GM23338 (cell line): ENCODE measurements around the gene PRKAR1B. TPM values are rescaled to one million over a fixed set of nuclear protein-coding genes. Genes with fewer than 3 reads are reported as not detected.

Experiments
- ATAC-seq: fragments of 200-7000 bp; cut with Tn5 transposase; 3 replicates; pipeline ENCODE4 v1.9.1; 2020
- DNase-seq: peaks from one replicate; pipeline ENCODE4 v3.0.0-alpha.2; 2015; ENCODE audit warnings: low spot score
- H2AFZ ChIP-seq: fragments of 200-600 bp; sonication (generic); 2 replicates; pipeline ENCODE4 v1.8.0; 2016; ENCODE audit warnings: antibody characterized with exemption, mild to moderate bottlenecking, moderate library complexity
- H3F3A ChIP-seq: fragments of 200-600 bp; sonication (generic); replicated peaks from 2 replicates; pipeline ENCODE4 v1.8.0; 2017; ENCODE audit warnings: antibody characterized with exemption, mixed run types, low read depth
- H3K27ac ChIP-seq: fragments of 200-600 bp; sonication (generic); 2 replicates; pipeline ENCODE4 v1.6.1; 2016; ENCODE audit warnings: low read depth
- H3K27me3 ChIP-seq: fragments of 200-600 bp; sonication (generic); 2 replicates; pipeline ENCODE4 v1.8.0; 2016; ENCODE audit warnings: mild to moderate bottlenecking, mixed run types, moderate library complexity; ENCODE audit not compliant: insufficient read depth
- H3K36me3 ChIP-seq: fragments of 200-600 bp; sonication (generic); 2 replicates; pipeline ENCODE4 v1.8.0; 2016; ENCODE audit warnings: mild to moderate bottlenecking; ENCODE audit not compliant: insufficient read depth
- H3K4me1 ChIP-seq: fragments of 200-600 bp; sonication (generic); 2 replicates; pipeline ENCODE4 v1.8.0; 2016; ENCODE audit warnings: mild to moderate bottlenecking, moderate library complexity; ENCODE audit not compliant: insufficient read depth
- H3K4me2 ChIP-seq: fragments of 200-600 bp; sonication (generic); 2 replicates; pipeline ENCODE4 v1.7.1; 2017; ENCODE audit warnings: mixed run types
- H3K4me3 ChIP-seq: fragments of 200-600 bp; sonication (generic); 2 replicates; pipeline ENCODE4 v1.6.1; 2016; ENCODE audit warnings: mixed run types
- H3K79me2 ChIP-seq: fragments of 200-600 bp; sonication (generic); replicated peaks from 2 replicates; pipeline ENCODE4 v1.8.0; 2017; ENCODE audit warnings: mild to moderate bottlenecking; ENCODE audit not compliant: insufficient read depth
- H3K9me2 ChIP-seq: fragments of 200-600 bp; sonication (generic); 2 replicates; pipeline ENCODE4 v1.8.0; 2017; ENCODE audit not compliant: insufficient read depth
- H4K20me1 ChIP-seq: fragments of 200-600 bp; sonication (generic); replicated peaks from 2 replicates; pipeline ENCODE4 v1.8.0; 2017; ENCODE audit warnings: mild to moderate bottlenecking; ENCODE audit not compliant: insufficient read depth
- H3K27ac Mint-ChIP-seq: 2 replicates; pipeline ENCODE4 v1.8.0; 2020; ENCODE audit warnings: inconsistent platforms, mild to moderate bottlenecking, moderate library complexity, mixed read lengths
- H3K27me3 Mint-ChIP-seq: 3 replicates; pipeline ENCODE4 v1.8.0; 2022; ENCODE audit warnings: low read depth, mild to moderate bottlenecking, moderate library complexity, mixed read lengths, inconsistent platforms; ENCODE audit not compliant: insufficient read depth, poor library complexity
- H3K36me3 Mint-ChIP-seq: 3 replicates; pipeline ENCODE4 v1.8.0; 2021; ENCODE audit warnings: low read depth, mild to moderate bottlenecking, inconsistent platforms, moderate library complexity, mixed read lengths
- H3K4me1 Mint-ChIP-seq: 3 replicates; pipeline ENCODE4 v1.8.0; 2020; ENCODE audit warnings: mild to moderate bottlenecking, inconsistent platforms, mixed read lengths
- H3K4me3 Mint-ChIP-seq: 3 replicates; pipeline ENCODE4 v1.8.0; 2021; ENCODE audit warnings: moderate library complexity, mild to moderate bottlenecking, inconsistent platforms, mixed read lengths
- H3K9me3 Mint-ChIP-seq: 3 replicates; pipeline ENCODE4 v1.8.0; 2020; ENCODE audit warnings: moderate library complexity, mild to moderate bottlenecking, inconsistent platforms, mixed read lengths
- CREB1 ChIP-seq: fragments of 250-450 bp; sonication (Bioruptor Pico); IDR thresholded peaks from 2 replicates; pipeline ENCODE4 v1.5.0; 2020; ENCODE audit warnings: low read depth, mild to moderate bottlenecking, moderate library complexity
- ETS1 ChIP-seq: IDR thresholded peaks from 2 replicates; pipeline ENCODE4 v1.6.1; 2016; ENCODE audit warnings: antibody characterized with exemption
- EZH2 ChIP-seq: fragments of 200-600 bp; sonication (generic); IDR thresholded peaks from one replicate; pipeline ENCODE4 v1.8.0; 2017; ENCODE audit warnings: antibody characterized with exemption, mild to moderate bottlenecking, low read depth; ENCODE audit not compliant: unreplicated experiment
- EZH2phosphoT487 ChIP-seq: fragments of 200-600 bp; sonication (generic); IDR thresholded peaks from one replicate; pipeline ENCODE4 v1.8.1; 2018; ENCODE audit warnings: antibody characterized with exemption; ENCODE audit not compliant: unreplicated experiment
- JUNB ChIP-seq: IDR thresholded peaks from one replicate; pipeline ENCODE4 v1.6.1; 2016; ENCODE audit warnings: antibody characterized with exemption; ENCODE audit not compliant: unreplicated experiment
- NANOG ChIP-seq: IDR thresholded peaks from 2 replicates; pipeline ENCODE4 v1.6.1; 2016; ENCODE audit warnings: antibody characterized with exemption, borderline replicate concordance
- POLR2AphosphoS5 ChIP-seq: IDR thresholded peaks from 2 replicates; pipeline ENCODE4 v1.6.1; 2016; ENCODE audit warnings: antibody characterized with exemption, low read depth
- STAT1 ChIP-seq: IDR thresholded peaks from one replicate; pipeline ENCODE4 v1.6.1; 2016; ENCODE audit warnings: antibody characterized with exemption; ENCODE audit not compliant: unreplicated experiment
- ZNF114 ChIP-seq: fragments of 250-450 bp; sonication (Bioruptor Pico); IDR thresholded peaks from 2 replicates; pipeline ENCODE4 v1.5.0; 2020; ENCODE audit warnings: mild to moderate bottlenecking, moderate library complexity
- ZNF331 ChIP-seq: fragments of 250-450 bp; sonication (Bioruptor Pico); IDR thresholded peaks from 2 replicates; pipeline ENCODE4 v1.5.0; 2020; ENCODE audit warnings: low read depth, mild to moderate bottlenecking, moderate library complexity
- polyA plus RNA-seq: library from polyadenylated mRNA; unstranded; fragments of >200 nt; fragmentation: Nextera tagmentation; extraction: Ambion mirVana; gene quantifications from 2 replicates; pipeline ENCODE4 v1.2.1, GENCODE V29; 2016
- total RNA-seq: library from RNA; depleted of rRNA; stranded (reverse); fragments of >200 nt; shearing (Covaris generic); gene quantifications from 2 replicates; pipeline ENCODE4 v1.2.3, GENCODE V29; 2014
- TF ChIP-seq, protein P1 (sequence below), 2 experiments: fragments of 200-600 bp in 1 of 2; sonication (generic) in 1 of 2; conservative IDR thresholded peaks; 2 replicates each; pipeline versions ENCODE4 v1.5.1 to v1.6.1; 2016 to 2017; ENCODE audit warnings: antibody characterized with exemption in 2 of 2, low read depth in 2 of 2, mild to moderate bottlenecking in 2 of 2, moderate library complexity in 1 of 2
- TF ChIP-seq, protein P2 (sequence below): IDR thresholded peaks from one replicate; pipeline ENCODE4 v1.6.1; 2018; ENCODE audit warnings: antibody characterized with exemption; ENCODE audit not compliant: unreplicated experiment

The PRKAR1B gene
- total and polyA plus RNA-seq, 2 experiments from 2014 or later: 35.7 to 36.7 TPM

- H3K9me2 ChIP-seq: no peaks in the 10 kb centered on the region
- H2AFZ ChIP-seq: no peak overlapping the region
- H3K36me3 ChIP-seq: no peaks in the 10 kb centered on the region
- no peak for ATAC-seq
- no peaks in the 10 kb centered on the region for H3K4me1 ChIP-seq
- Mint-ChIP-seq H3K27ac (no peak overlapping the region), H3K36me3 (peaks cover 4% of the 10 kb centered on the region; the same call in 2 of the 3 replicates), H3K9me3 (no peaks in the 10 kb centered on the region), H3K4me1 (no peaks in the 10 kb centered on the region), H3K4me3 (no peak overlapping the region), H3K27me3 (peaks cover 10% of the 10 kb centered on the region)
- no peak overlapping the region for H3K4me2 ChIP-seq
- H3K27me3 ChIP-seq: no peaks in the 10 kb centered on the region
- H3K4me3 ChIP-seq: no peak overlapping the region
- no peaks in the 10 kb centered on the region; the same call in 1 of the 2 replicates for H4K20me1 ChIP-seq
- no peak overlapping the region for H3K27ac ChIP-seq
- TF ChIP-seq ZNF331 (CRISPR knock-in tag) (no peak), EZH2 (no peak), EZH2phosphoT487 (no peak), POLR2AphosphoS5 (no peak), NANOG (no peak), CREB1 (CRISPR knock-in tag) (no peak)
- TF ChIP-seq, protein P1, sequence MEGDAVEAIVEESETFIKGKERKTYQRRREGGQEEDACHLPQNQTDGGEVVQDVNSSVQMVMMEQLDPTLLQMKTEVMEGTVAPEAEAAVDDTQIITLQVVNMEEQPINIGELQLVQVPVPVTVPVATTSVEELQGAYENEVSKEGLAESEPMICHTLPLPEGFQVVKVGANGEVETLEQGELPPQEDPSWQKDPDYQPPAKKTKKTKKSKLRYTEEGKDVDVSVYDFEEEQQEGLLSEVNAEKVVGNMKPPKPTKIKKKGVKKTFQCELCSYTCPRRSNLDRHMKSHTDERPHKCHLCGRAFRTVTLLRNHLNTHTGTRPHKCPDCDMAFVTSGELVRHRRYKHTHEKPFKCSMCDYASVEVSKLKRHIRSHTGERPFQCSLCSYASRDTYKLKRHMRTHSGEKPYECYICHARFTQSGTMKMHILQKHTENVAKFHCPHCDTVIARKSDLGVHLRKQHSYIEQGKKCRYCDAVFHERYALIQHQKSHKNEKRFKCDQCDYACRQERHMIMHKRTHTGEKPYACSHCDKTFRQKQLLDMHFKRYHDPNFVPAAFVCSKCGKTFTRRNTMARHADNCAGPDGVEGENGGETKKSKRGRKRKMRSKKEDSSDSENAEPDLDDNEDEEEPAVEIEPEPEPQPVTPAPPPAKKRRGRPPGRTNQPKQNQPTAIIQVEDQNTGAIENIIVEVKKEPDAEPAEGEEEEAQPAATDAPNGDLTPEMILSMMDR (conservative IDR thresholded peaks at IDR 0.05; ENCODE audit: low read depth in 2 of 2): no peak
- TF ChIP-seq, protein P2, sequence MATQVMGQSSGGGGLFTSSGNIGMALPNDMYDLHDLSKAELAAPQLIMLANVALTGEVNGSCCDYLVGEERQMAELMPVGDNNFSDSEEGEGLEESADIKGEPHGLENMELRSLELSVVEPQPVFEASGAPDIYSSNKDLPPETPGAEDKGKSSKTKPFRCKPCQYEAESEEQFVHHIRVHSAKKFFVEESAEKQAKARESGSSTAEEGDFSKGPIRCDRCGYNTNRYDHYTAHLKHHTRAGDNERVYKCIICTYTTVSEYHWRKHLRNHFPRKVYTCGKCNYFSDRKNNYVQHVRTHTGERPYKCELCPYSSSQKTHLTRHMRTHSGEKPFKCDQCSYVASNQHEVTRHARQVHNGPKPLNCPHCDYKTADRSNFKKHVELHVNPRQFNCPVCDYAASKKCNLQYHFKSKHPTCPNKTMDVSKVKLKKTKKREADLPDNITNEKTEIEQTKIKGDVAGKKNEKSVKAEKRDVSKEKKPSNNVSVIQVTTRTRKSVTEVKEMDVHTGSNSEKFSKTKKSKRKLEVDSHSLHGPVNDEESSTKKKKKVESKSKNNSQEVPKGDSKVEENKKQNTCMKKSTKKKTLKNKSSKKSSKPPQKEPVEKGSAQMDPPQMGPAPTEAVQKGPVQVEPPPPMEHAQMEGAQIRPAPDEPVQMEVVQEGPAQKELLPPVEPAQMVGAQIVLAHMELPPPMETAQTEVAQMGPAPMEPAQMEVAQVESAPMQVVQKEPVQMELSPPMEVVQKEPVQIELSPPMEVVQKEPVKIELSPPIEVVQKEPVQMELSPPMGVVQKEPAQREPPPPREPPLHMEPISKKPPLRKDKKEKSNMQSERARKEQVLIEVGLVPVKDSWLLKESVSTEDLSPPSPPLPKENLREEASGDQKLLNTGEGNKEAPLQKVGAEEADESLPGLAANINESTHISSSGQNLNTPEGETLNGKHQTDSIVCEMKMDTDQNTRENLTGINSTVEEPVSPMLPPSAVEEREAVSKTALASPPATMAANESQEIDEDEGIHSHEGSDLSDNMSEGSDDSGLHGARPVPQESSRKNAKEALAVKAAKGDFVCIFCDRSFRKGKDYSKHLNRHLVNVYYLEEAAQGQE: no peak
- peaks cover 12% of the 10 kb centered on the region for H3K79me2 ChIP-seq
- no peak for DNase-seq
- no peaks in the 10 kb centered on the region for H3F3A ChIP-seq
Observed at GRCh38 chr7:633381-634018, 93.6 kb downstream of the PRKAR1B start.

DNA sequence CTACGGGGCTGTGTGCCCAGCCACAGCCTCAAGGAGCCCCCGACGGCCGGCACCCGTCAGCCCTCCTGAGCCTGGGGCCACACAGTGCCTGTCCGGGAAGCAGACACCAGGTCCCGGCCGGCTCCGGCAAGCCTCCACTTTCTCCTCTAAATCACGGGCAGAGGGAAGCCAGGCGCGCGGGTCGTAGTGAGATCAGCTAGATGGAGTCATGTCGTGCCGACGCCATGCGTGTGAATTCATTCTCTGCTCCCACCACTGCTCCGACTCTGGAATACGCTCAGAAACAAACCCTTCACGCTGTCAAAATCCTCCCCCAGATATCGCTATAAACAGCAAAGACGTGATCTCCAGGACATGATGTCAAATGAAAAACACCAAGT is 94.3 kb downstream of the PRKAR1B start:
- Histone ChIP-seq H3K79me2 (peaks cover 11% of the 10 kb centered on the region; the same call in 1 of the 2 replicates), H3K36me3 (no peaks in the 10 kb centered on the region), H3K27me3 (no peaks in the 10 kb centered on the region), H4K20me1 (no peaks in the 10 kb centered on the region; the same call in 1 of the 2 replicates), H3F3A (no peaks in the 10 kb centered on the region), H3K9me2 (no peaks in the 10 kb centered on the region), H3K4me1 (no peaks in the 10 kb centered on the region), H3K4me2 (no peak overlapping the region), H2AFZ (no peak overlapping the region), H3K4me3 (no peak overlapping the region), H3K27ac (no peak overlapping the region)
- ATAC-seq (no peak), DNase-seq (no peak)
- Mint-ChIP-seq H3K9me3 (peaks cover 3% of the 10 kb centered on the region; the same call in 1 of the 3 replicates), H3K27ac (no peak overlapping the region), H3K4me3 (no peak overlapping the region), H3K36me3 (peaks cover 6% of the 10 kb centered on the region), H3K4me1 (no peaks in the 10 kb centered on the region), H3K27me3 (peaks cover 12% of the 10 kb centered on the region)
- no peak for TF ChIP-seq JUNB
- TF ChIP-seq ETS1: no peak
- no peak for TF ChIP-seq ZNF331 (CRISPR knock-in tag)
- TF ChIP-seq, protein P1 (conservative IDR thresholded peaks at IDR 0.05; ENCODE audit: low read depth in 2 of 2): no peak
- TF ChIP-seq ZNF114: no peak
- no peak for TF ChIP-seq NANOG
- no peak for TF ChIP-seq STAT1
